ENCODE results near the gene PRKCH. TPM values are rescaled to one million over a fixed set of nuclear protein-coding genes. Genes with fewer than 3 reads are reported as not detected.
A peak's percentile ranks its signal among the peaks of the same experiment; 100 is the strongest.

The PRKCH gene
- total and polyA plus RNA-seq, 2 experiments from 2014 or later = 2.4 to 3.5 TPM

DNA sequence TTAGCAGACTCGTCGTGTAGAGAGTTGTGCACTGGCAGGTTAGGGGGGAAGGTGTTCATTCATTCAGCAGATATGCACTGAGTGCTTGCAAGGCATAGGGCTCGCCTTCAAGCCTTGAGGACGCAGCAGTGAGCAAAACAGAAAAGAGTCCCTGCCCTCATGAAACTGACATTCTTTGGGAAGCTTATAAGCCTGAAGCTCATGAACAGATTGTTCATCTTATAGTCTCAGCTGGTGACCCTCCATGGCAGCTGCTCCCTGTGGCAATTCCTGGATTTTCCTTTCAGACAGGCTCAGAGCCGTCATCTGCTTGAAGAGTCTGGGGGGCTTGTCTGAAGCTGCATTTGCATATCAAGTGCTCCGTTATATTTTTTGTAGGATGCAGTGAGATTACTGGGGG is 148.4 kb downstream of the PRKCH start:
- 0 out of 2 replicates have a peak overlapping the region, but pooled peaks have one; percentile 34 for H2AFZ ChIP-seq
- no peak overlapping the region for H3K4me3 ChIP-seq
- H3K36me3 ChIP-seq (ENCODE audit: low read depth) = no peaks in the 10 kb centered on the region
- H3K27ac ChIP-seq = peak overlapping the region; percentile 94
- H3K27me3 ChIP-seq (replicated peaks; ENCODE audit: insufficient read depth) = no peaks in the 10 kb centered on the region
- no peaks in the 10 kb centered on the region for H3K9me3 ChIP-seq (ENCODE audit: low read depth)
- in situ Hi-C loops (cut with MboI) = loop anchor here (25.0 kb wide), 1 partner anchor 293 kb away; the partner anchor contains the start of gene SNAPC1
- TF ChIP-seq EZH2 (IDR thresholded peaks at IDR 0.05; ENCODE audit: insufficient read depth, poor library complexity, severe bottlenecking) (no peak), EZH2phosphoT487 (IDR thresholded peaks at IDR 0.05; ENCODE audit: insufficient read depth, low read depth) (no peak)
- H3K9ac ChIP-seq = peak overlapping the region; percentile 29; the same call in 1 of the 2 replicates
- peaks cover 88% of the 10 kb centered on the region for H3K79me2 ChIP-seq (ENCODE audit: insufficient read depth)
- H3K4me1 ChIP-seq (ENCODE audit: insufficient read depth) = peaks cover 53% of the 10 kb centered on the region
- no peaks in the 10 kb centered on the region for H3K9me2 ChIP-seq (ENCODE audit: insufficient read depth)
- no peaks in the 10 kb centered on the region for H4K20me1 ChIP-seq (ENCODE audit: insufficient read depth)
- H3K4me2 ChIP-seq (ENCODE audit: unreplicated experiment) = peak overlapping the region; percentile 70
- peaks cover 45% of the 10 kb centered on the region for H3F3A ChIP-seq (ENCODE audit: insufficient read depth)
- DNase-seq = no peak
- 87 to 89% methylated on average over 6 of the region's 6 CpGs for WGBS, 2 experiments (ENCODE audit: low coverage in 1 of 2, low lambda C conversion rate in 2 of 2, missing lambda C conversion rate in 2 of 2)

DNA sequence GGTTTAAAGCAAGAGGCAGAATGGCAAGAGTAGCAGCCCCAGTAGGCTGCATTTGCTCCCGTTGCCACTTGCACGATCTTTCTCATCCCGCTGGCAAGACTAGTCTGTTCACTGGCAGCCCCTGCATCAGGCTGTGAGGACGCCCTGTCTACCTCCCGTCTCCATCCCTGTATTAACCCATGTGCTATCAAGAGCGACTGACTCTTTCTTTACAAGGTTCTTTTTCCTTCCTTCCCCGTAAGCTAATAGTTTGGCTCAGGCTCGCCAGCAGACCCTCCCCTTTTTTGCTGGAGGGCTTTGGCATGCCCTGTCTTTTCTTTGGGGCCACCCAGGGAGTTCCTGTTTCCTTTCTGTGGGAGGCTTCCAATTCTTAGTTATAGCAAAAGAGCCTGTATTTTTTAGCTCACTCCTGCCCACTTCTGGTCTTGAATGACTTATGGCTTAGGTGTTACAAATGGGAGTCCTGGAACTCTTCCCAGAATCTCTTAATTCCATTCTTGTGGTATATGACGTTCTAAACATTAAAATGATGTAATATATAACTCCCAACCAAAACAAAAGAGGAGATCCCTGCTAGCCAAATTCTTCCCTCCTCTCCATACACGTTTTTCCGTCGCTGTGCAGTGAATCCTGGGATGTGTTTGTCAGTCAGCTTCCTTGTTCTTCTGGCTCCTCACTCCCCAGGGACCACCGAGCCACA is 149.0 kb downstream of the PRKCH start:
- Histone ChIP-seq H3K36me3 (ENCODE audit: low read depth) (no peaks in the 10 kb centered on the region), H3K4me1 (ENCODE audit: insufficient read depth) (peaks cover 58% of the 10 kb centered on the region), H3K9me2 (ENCODE audit: insufficient read depth) (no peaks in the 10 kb centered on the region), H3K4me2 (ENCODE audit: unreplicated experiment) (peak overlapping the region; percentile 99), H4K20me1 (ENCODE audit: insufficient read depth) (no peaks in the 10 kb centered on the region), H3K27me3 (replicated peaks; ENCODE audit: insufficient read depth) (no peaks in the 10 kb centered on the region), H3K27ac (peak overlapping the region; percentile 94), H3K9me3 (ENCODE audit: low read depth) (no peaks in the 10 kb centered on the region), H3K9ac (peak overlapping the region; percentile 86), H3K79me2 (ENCODE audit: insufficient read depth) (peaks cover 88% of the 10 kb centered on the region), H2AFZ (peak overlapping the region; percentile 34; the same call in 1 of the 2 replicates), H3K4me3 (0 out of 2 replicates have a peak overlapping the region, but pooled peaks have one; percentile 11), H3F3A (ENCODE audit: insufficient read depth) (peaks cover 43% of the 10 kb centered on the region)
- peak; percentile 95 for DNase-seq
- WGBS, 2 experiments (ENCODE audit: low coverage in 1 of 2, low lambda C conversion rate in 2 of 2, missing lambda C conversion rate in 2 of 2) = 22 to 24% methylated on average over 13 of the region's 13 CpGs
- in situ Hi-C loops (cut with MboI) = loop anchor here (25.0 kb wide), 1 partner anchor 292 kb away; the partner anchor contains the start of gene SNAPC1
- TF ChIP-seq EZH2phosphoT487 (IDR thresholded peaks at IDR 0.05; ENCODE audit: insufficient read depth, low read depth) (no peak), EZH2 (IDR thresholded peaks at IDR 0.05; ENCODE audit: insufficient read depth, poor library complexity, severe bottlenecking) (no peak)

DNA sequence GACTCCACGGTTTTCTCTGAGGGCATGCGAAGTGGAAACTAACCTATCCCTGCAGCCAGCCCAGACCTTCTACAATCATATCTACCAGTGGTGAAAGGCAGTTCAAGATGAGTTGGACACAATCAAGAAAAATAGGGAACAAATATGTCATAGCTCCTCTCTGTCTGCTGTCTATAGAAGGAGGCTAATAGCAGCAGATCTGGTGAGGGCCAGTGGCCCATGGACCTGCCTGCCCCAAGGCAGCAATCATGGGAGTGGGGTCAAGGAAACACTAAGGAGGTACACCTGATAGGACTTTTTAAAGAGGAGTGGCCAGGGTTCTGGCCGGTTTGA is 149.5 kb downstream of the PRKCH start:
- H3K9ac ChIP-seq = peak overlapping the region; percentile 86
- no peak overlapping the region for H2AFZ ChIP-seq
- no peak overlapping the region for H3K4me3 ChIP-seq
- peak overlapping the region; percentile 99 for H3K4me2 ChIP-seq (ENCODE audit: unreplicated experiment)
- H3K27ac ChIP-seq = peak overlapping the region; percentile 94
- in situ Hi-C loops (cut with MboI) = loop anchor here (25.0 kb wide), 1 partner anchor 291 kb away; the partner anchor contains the start of gene SNAPC1
- TF ChIP-seq EZH2 (IDR thresholded peaks at IDR 0.05; ENCODE audit: insufficient read depth, poor library complexity, severe bottlenecking) (no peak), EZH2phosphoT487 (IDR thresholded peaks at IDR 0.05; ENCODE audit: insufficient read depth, low read depth) (no peak)
- peaks cover 43% of the 10 kb centered on the region for H3F3A ChIP-seq (ENCODE audit: insufficient read depth)
- H3K9me2 ChIP-seq (ENCODE audit: insufficient read depth) = no peaks in the 10 kb centered on the region
- no peak for DNase-seq
- WGBS, 2 experiments (ENCODE audit: low coverage in 1 of 2, low lambda C conversion rate in 2 of 2, missing lambda C conversion rate in 2 of 2) = 80 to 90% methylated on average over 3 of the region's 3 CpGs
- H3K79me2 ChIP-seq (ENCODE audit: insufficient read depth) = peaks cover 88% of the 10 kb centered on the region
- H4K20me1 ChIP-seq (ENCODE audit: insufficient read depth) = no peaks in the 10 kb centered on the region
- H3K27me3 ChIP-seq (replicated peaks; ENCODE audit: insufficient read depth) = no peaks in the 10 kb centered on the region
- H3K36me3 ChIP-seq (ENCODE audit: low read depth) = no peaks in the 10 kb centered on the region
- H3K9me3 ChIP-seq (ENCODE audit: low read depth) = no peaks in the 10 kb centered on the region
- H3K4me1 ChIP-seq (ENCODE audit: insufficient read depth) = peaks cover 59% of the 10 kb centered on the region

DNA sequence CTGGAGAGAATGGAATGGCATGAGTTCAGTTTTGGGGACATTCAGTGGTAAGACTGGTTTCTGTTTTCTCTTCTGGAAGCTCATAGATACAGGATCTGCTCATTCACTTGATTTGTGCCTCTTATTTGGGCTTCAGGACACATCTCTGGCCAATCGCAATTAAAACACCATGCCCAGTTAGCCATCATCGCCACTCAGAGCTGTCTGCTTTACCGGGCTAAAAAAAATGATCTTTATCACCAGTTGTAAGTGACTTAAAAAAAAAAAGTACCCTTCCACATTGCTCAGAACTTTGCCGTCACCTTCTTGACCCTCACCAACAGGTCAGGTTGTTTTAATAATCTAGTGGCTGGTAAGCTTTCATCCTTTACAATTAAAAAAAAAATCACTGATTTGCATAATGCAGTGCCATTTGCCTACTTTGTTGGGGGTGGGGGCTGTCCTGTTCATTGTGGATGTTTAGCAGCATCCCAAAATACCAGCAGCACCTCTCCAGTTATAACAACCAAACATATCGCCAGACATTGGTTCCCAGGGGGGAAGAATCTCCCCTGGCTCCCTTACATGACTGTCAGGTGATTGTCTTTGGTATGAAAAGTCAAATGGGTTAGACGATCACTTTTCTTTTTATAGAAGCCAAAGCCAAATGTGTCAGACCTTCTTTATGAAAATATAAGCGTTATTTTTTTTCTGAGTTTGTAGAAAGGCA is 150.1 kb downstream of the PRKCH start:
- DNase-seq = peak; percentile 36
- H4K20me1 ChIP-seq (ENCODE audit: insufficient read depth) = no peaks in the 10 kb centered on the region
- peak overlapping the region; percentile 94 for H3K27ac ChIP-seq
- no peaks in the 10 kb centered on the region for H3K9me3 ChIP-seq (ENCODE audit: low read depth)
- peaks cover 47% of the 10 kb centered on the region for H3F3A ChIP-seq (ENCODE audit: insufficient read depth)
- peaks cover 89% of the 10 kb centered on the region for H3K79me2 ChIP-seq (ENCODE audit: insufficient read depth)
- peak overlapping the region; percentile 99 for H3K4me2 ChIP-seq (ENCODE audit: unreplicated experiment)
- no peaks in the 10 kb centered on the region for H3K36me3 ChIP-seq (ENCODE audit: low read depth)
- no peaks in the 10 kb centered on the region for H3K27me3 ChIP-seq (replicated peaks; ENCODE audit: insufficient read depth)
- no peak overlapping the region; the same call in 1 of the 2 replicates for H2AFZ ChIP-seq
- peak overlapping the region; percentile 86 for H3K9ac ChIP-seq
- in situ Hi-C loops (cut with MboI) = loop anchor here (25.0 kb wide), 1 partner anchor 291 kb away; the partner anchor contains the start of gene SNAPC1
- no peaks in the 10 kb centered on the region for H3K9me2 ChIP-seq (ENCODE audit: insufficient read depth)
- peak overlapping the region; percentile 82 for H3K4me3 ChIP-seq
- H3K4me1 ChIP-seq (ENCODE audit: insufficient read depth) = peaks cover 60% of the 10 kb centered on the region
- TF ChIP-seq EZH2phosphoT487 (IDR thresholded peaks at IDR 0.05; ENCODE audit: insufficient read depth, low read depth) (no peak), EZH2 (IDR thresholded peaks at IDR 0.05; ENCODE audit: insufficient read depth, poor library complexity, severe bottlenecking) (no peak)
- 47 to 55% methylated on average over 7 of the region's 7 CpGs for WGBS, 2 experiments (ENCODE audit: low coverage in 1 of 2, low lambda C conversion rate in 2 of 2, missing lambda C conversion rate in 2 of 2)

Measured in GM23248 (cell line).